Muscle of leg (tissue), 11 donors: ENCODE results near the gene ARTN. TPM values are rescaled to one million over a fixed set of nuclear protein-coding genes. Genes with fewer than 3 reads are reported as not detected.

Source experiments
- DNase-seq: peaks from one replicate; pipeline ENCODE4 v3.0.0; 2013
- H3K27ac ChIP-seq: one replicate; pipeline ENCODE4 v1.5.1; 2013; ENCODE audit warnings: mild to moderate bottlenecking, low read length, control low read depth
- H3K27me3 ChIP-seq: one replicate; pipeline ENCODE4 v1.6.1; 2013; ENCODE audit warnings: low read length; ENCODE audit not compliant: control insufficient read depth, insufficient read depth
- H3K36me3 ChIP-seq: one replicate; pipeline ENCODE4 v1.6.1; 2013; ENCODE audit warnings: low read length; ENCODE audit not compliant: control insufficient read depth, insufficient read depth
- H3K4me1 ChIP-seq: one replicate; pipeline ENCODE4 v1.6.1; 2013; ENCODE audit warnings: low read length; ENCODE audit not compliant: control insufficient read depth, insufficient read depth
- H3K4me3 ChIP-seq: one replicate; pipeline ENCODE4 v1.5.1; 2013; ENCODE audit warnings: low read length, control low read depth
- H3K9me3 ChIP-seq: replicated peaks from 2 replicates; pipeline ENCODE4 v1.6.1; 2013; ENCODE audit warnings: low read depth, low read length; ENCODE audit not compliant: control insufficient read depth
- WGBS: methylation state at CpG from one replicate; pipeline ENCODE4 v1.1.5; 2013; ENCODE audit warnings: missing lambda C conversion rate; ENCODE audit not compliant: insufficient coverage; 5-methylcytosine and 5-hydroxymethylcytosine counted together
- polyA plus RNA-seq, 8 donors: library from polyadenylated mRNA; unstranded; fragments of 120-200 nt; gene quantifications; one replicate each; pipeline versions ENCODE4 v1.2.1 to v1.2.3, GENCODE V29; 2013; ENCODE audit warnings: inconsistent platforms in 1 of 8, low replicate concordance in 1 of 8; ENCODE audit not compliant: insufficient read length in 8 of 8, insufficient read depth in 1 of 8
- total RNA-seq: library from RNA; stranded (reverse); fragments of 120-200 nt; gene quantifications from one replicate; pipeline ENCODE4 v1.2.4, GENCODE V29; 2013

ARTN gene
- total and polyA plus RNA-seq, 9 donors, result 0.49 to 2.4 (median 1.2) TPM

- H3K9me3 ChIP-seq, result no peaks in the 10 kb centered on the region
- H3K4me1 ChIP-seq, result peaks cover 40% of the 10 kb centered on the region
- no peak overlapping the region for H3K27ac ChIP-seq
- WGBS, result 7% methylated on average over 42 of the region's 48 CpGs
- no peak for DNase-seq
- H3K36me3 ChIP-seq, result no peaks in the 10 kb centered on the region
- H3K27me3 ChIP-seq, result peaks cover 26% of the 10 kb centered on the region
- H3K4me3 ChIP-seq, result no peak overlapping the region
Observed at GRCh38 chr1:43935711-43936427, 2.3 kb downstream of the ARTN start.

DNA sequence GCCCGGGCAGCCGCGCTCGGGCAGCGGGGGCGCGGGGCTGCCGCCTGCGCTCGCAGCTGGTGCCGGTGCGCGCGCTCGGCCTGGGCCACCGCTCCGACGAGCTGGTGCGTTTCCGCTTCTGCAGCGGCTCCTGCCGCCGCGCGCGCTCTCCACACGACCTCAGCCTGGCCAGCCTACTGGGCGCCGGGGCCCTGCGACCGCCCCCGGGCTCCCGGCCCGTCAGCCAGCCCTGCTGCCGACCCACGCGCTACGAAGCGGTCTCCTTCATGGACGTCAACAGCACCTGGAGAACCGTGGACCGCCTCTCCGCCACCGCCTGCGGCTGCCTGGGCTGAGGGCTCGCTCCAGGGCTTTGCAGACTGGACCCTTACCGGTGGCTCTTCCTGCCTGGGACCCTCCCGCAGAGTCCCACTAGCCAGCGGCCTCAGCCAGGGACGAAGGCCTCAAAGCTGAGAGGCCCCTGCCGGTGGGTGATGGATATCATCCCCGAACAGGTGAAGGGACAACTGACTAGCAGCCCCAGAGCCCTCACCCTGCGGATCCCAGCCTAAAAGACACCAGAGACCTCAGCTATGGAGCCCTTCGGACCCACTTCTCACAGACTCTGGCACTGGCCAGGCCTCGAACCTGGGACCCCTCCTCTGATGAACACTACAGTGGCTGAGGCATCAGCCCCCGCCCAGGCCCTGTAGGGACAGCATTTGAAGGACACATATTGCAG is 3.0 kb downstream of the ARTN start:
- peak; percentile 52 for DNase-seq
- no peak overlapping the region for H3K27ac ChIP-seq
- peaks cover 26% of the 10 kb centered on the region for H3K27me3 ChIP-seq
- WGBS, result 7% methylated on average over 56 of the region's 56 CpGs
- no peaks in the 10 kb centered on the region for H3K9me3 ChIP-seq
- H3K36me3 ChIP-seq, result no peaks in the 10 kb centered on the region
- H3K4me1 ChIP-seq, result peaks cover 40% of the 10 kb centered on the region
- no peak overlapping the region for H3K4me3 ChIP-seq

GRCh38 chr1:43937179-43937865 is 3.7 kb downstream of the ARTN start:
- DNase-seq, result no peak
- peaks cover 26% of the 10 kb centered on the region for H3K27me3 ChIP-seq
- peaks cover 40% of the 10 kb centered on the region for H3K4me1 ChIP-seq
- no peak overlapping the region for H3K27ac ChIP-seq
- H3K36me3 ChIP-seq, result no peaks in the 10 kb centered on the region
- no peak overlapping the region for H3K4me3 ChIP-seq
- 92% methylated on average over 4 of the region's 8 CpGs for WGBS
- H3K9me3 ChIP-seq, result no peaks in the 10 kb centered on the region

- H3K27me3 ChIP-seq, result peaks cover 21% of the 10 kb centered on the region
- no peak for DNase-seq
- H3K4me3 ChIP-seq, result no peak overlapping the region
- peaks cover under 1% of the 10 kb centered on the region for H3K36me3 ChIP-seq
- H3K9me3 ChIP-seq, result no peaks in the 10 kb centered on the region
- H3K4me1 ChIP-seq, result peaks cover 31% of the 10 kb centered on the region
- H3K27ac ChIP-seq, result no peak overlapping the region
- WGBS, result 56% methylated on average over 10 of the region's 10 CpGs
Observed at GRCh38 chr1:43938383-43938782, 4.8 kb downstream of the ARTN start.

DNA sequence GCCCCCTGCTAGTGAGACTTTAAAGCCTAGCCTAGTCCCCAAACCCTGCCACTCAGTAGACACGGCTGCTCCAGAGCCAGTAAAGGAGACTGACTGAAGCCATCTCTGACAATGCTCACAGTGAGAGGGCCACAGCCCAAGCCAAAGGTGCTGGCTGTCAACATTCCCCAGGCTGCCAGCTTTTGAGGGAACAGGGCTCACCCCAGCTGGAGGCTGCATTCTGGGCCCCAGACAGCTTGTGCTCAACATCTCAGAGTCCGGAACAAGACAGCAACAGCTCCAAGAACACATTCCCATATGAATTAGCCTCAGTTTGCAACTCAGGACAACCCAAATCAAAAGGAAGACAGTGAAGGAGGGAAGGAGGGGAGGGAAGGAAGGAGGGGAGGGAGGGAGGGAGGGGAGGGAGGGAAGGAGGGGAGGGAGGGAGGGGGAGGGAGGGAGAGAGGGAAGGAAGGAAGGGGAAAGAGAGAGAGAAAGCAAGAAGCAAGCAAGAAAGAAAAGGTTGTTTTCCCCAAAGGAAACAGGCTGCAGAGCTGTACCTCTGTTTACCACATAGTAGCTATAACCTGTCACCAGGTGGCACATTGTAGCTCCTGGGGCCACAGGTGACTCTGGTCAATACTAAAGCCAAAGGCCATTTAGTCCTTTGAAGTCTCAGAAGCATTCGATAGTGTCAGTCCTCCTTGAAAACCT is 5.4 kb downstream of the ARTN start:
- Histone ChIP-seq H3K27ac (no peak overlapping the region), H3K4me1 (peaks cover 25% of the 10 kb centered on the region), H3K9me3 (no peaks in the 10 kb centered on the region), H3K36me3 (peaks cover 3% of the 10 kb centered on the region), H3K4me3 (no peak overlapping the region), H3K27me3 (peaks cover 16% of the 10 kb centered on the region)
- DNase-seq, result peak; percentile 75
- 38% methylated on average over 2 of the region's 3 CpGs for WGBS

DNA sequence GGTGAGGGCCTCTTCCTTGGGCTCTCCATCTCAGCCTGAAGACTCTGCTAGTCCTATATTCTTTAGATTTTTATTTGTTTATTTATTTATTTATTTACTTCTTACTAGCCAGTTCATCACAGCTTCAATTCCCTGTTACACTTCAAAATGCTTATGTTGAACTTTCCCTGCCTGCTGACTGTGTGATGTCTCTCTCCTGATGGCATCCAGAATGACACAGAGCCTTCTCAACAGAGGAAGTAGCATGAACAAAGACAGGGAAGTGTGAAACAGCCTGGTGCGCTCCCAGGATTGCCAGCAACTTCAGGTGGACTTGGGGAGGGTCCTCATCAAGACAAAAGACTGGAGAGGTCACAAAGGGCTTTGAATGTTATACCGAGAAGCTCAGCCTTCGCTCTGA is 8.8 kb downstream of the ARTN start:
- no peaks in the 10 kb centered on the region for H3K27me3 ChIP-seq
- H3K4me3 ChIP-seq, result no peak overlapping the region
- DNase-seq, result no peak
- H3K36me3 ChIP-seq, result peaks cover 3% of the 10 kb centered on the region
- peaks cover 22% of the 10 kb centered on the region for H3K4me1 ChIP-seq
- no peaks in the 10 kb centered on the region for H3K9me3 ChIP-seq
- H3K27ac ChIP-seq, result no peak overlapping the region
- WGBS, result 84% methylated on average over 3 of the region's 3 CpGs

GRCh38 chr1:43944860-43945259 is 11.3 kb downstream of the ARTN start:
- peaks cover 36% of the 10 kb centered on the region for H3K4me1 ChIP-seq
- H3K27ac ChIP-seq, result no peak overlapping the region
- WGBS, result 100% methylated on average over 1 of the region's 1 CpG
- no peak overlapping the region for H3K4me3 ChIP-seq
- no peaks in the 10 kb centered on the region for H3K9me3 ChIP-seq
- peaks cover 8% of the 10 kb centered on the region for H3K36me3 ChIP-seq
- no peak for DNase-seq
- no peaks in the 10 kb centered on the region for H3K27me3 ChIP-seq

DNA sequence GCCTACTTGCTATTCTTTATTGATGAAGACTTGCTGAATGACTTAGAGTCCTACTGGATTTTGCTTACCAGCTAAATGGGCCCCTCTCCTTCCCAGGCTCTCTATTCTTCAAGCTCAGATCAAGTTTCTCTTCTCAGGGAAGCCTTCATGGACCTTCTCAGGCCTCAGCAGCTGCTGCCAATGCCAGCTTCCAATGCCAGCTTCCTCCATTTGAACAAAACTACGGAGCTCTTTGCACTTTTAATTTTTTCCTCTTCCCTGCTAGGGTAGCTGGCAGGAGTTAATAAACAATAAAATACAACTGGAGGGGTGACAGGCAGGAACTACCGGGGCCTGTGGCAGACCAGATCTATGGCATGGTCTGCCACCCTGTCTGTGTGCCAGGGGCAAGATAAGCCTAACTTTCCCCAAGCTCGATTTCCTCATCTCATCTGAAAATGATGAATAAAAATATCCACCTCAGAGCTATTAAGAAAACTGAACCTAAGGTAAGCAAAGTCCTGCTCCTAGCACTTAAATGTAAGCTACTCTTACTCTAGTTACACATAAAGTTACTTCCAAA is 12.2 kb downstream of the ARTN start:
- H3K9me3 ChIP-seq, result no peaks in the 10 kb centered on the region
- no peaks in the 10 kb centered on the region for H3K27me3 ChIP-seq
- no CpG with 5 or more reads among the region's 3 CpGs for WGBS
- H3K4me3 ChIP-seq, result peak overlapping the region; percentile 67
- H3K36me3 ChIP-seq, result peaks cover 16% of the 10 kb centered on the region
- peaks cover 39% of the 10 kb centered on the region for H3K4me1 ChIP-seq
- H3K27ac ChIP-seq, result peak overlapping the region; percentile 91
- DNase-seq, result peak; percentile 39

- peaks cover 41% of the 10 kb centered on the region for H3K4me1 ChIP-seq
- H3K27me3 ChIP-seq, result no peaks in the 10 kb centered on the region
- H3K9me3 ChIP-seq, result no peaks in the 10 kb centered on the region
- H3K4me3 ChIP-seq, result peak within 1 kb of the TSS; percentile 67
- DNase-seq, result peak; percentile 98
- under 1% methylated on average over 74 of the region's 74 CpGs for WGBS
- peaks cover 20% of the 10 kb centered on the region for H3K36me3 ChIP-seq
- H3K27ac ChIP-seq, result peak within 1 kb of the TSS; percentile 94
Observed at GRCh38 chr1:43946236-43947060, 12.8 kb downstream of the ARTN start, which contains the start of gene IPO13. Gene IPO13, plus strand, starts transcription at chr1:43946950. Its CDS starts 651 bp downstream, at chr1:43947601.
